GM12878 (cell line): ENCODE results near the gene SCYL3. TPM values are rescaled to one million over a fixed set of nuclear protein-coding genes. Genes with fewer than 3 reads are reported as not detected.
A peak's percentile ranks its signal among the peaks of the same experiment; 100 is the strongest.

Source experiments
- ATAC-seq: fragments of 200-7000 bp; cut with Tn5 transposase; 3 replicates; pipeline ENCODE4 v1.9.1; 2020; ENCODE audit warnings: mild to moderate bottlenecking, moderate library complexity
- BruUV-seq: library from RNA; stranded (reverse); fragments of 400-500 nt; replicated peaks from 2 replicates; lab custom pipeline; 2021; lab: Mats Ljungman, UMichigan
- CTCF ChIA-PET: fragments of 300-600 bp; sonication (Branson Sonifier 250); formaldehyde crosslinking; extraction: SDS; loops from one replicate; lab custom pipeline; 2021; ENCODE audit warnings: inconsistent platforms; lab: Yijun Ruan, JAX
- POLR2A ChIA-PET: fragments of 350-600 bp; formaldehyde crosslinking; extraction: SDS; loops from one replicate; lab custom pipeline; 2021; ENCODE audit warnings: inconsistent platforms; lab: Charles Lee
- RAD21 ChIA-PET: fragments of 300-600 bp; sonication (Branson Sonifier 250); formaldehyde crosslinking; loops from one replicate; lab custom pipeline; 2023; ENCODE audit warnings: antibody characterized with exemption; ENCODE audit not compliant: unreplicated experiment; lab: Charles Lee
- SMC1A ChIA-PET: fragments of 300-600 bp; sonication (Branson Sonifier 250); formaldehyde crosslinking; loops from one replicate; lab custom pipeline; 2023; ENCODE audit not compliant: unreplicated experiment, uncharacterized antibody; lab: Charles Lee
- DNase-seq: peaks from one replicate; pipeline ENCODE4 v3.0.0-alpha.2; 2011; ENCODE audit warnings: low read depth, low spot score
- FAIRE-seq: peaks from 3 replicates; lab custom pipeline; 2011; peaks lifted over from hg19 to GRCh38; lab: Jason Lieb, UNC
- H2AFZ ChIP-seq: 2 replicates; pipeline ENCODE4 v1.6.0; 2011; ENCODE audit warnings: low read depth, low read length, control low read depth; ENCODE audit not compliant: control insufficient read depth
- H3K27ac ChIP-seq: 2 replicates; pipeline ENCODE4 v1.5.1; 2011; ENCODE audit warnings: control low read depth; ENCODE audit not compliant: control insufficient read depth, insufficient read depth
- H3K27me3 ChIP-seq, 2 experiments: replicated peaks in 1 of 2; 2 replicates each; pipeline versions ENCODE4 v1.6.0 to v1.6.1; 2011; ENCODE audit warnings: low read length in 1 of 2; ENCODE audit not compliant: control insufficient read depth in 2 of 2, insufficient read depth in 2 of 2
- H3K36me3 ChIP-seq, 2 experiments: 2 replicates each; pipeline ENCODE4 v1.5.1; 2011; ENCODE audit warnings: low read length in 1 of 2; ENCODE audit not compliant: control insufficient read depth in 2 of 2, insufficient read depth in 2 of 2
- H3K4me1 ChIP-seq: 2 replicates; pipeline ENCODE4 v1.6.1; 2011; ENCODE audit warnings: mild to moderate bottlenecking, low read length, moderate library complexity, mixed read lengths; ENCODE audit not compliant: control insufficient read depth, insufficient read depth
- H3K4me2 ChIP-seq: 2 replicates; pipeline ENCODE4 v1.6.0; 2011; ENCODE audit warnings: control low read depth; ENCODE audit not compliant: control insufficient read depth, insufficient read depth
- H3K4me3 ChIP-seq: fragments of 200-600 bp; sonication (generic); 2 replicates; pipeline ENCODE4 v1.5.1; 2016
- H3K79me2 ChIP-seq: 2 replicates; pipeline ENCODE4 v1.6.0; 2011; ENCODE audit warnings: low read length; ENCODE audit not compliant: control insufficient read depth, insufficient read depth
- H3K9ac ChIP-seq: 2 replicates; pipeline ENCODE4 v1.8.0; 2011; ENCODE audit warnings: low read length, control low read depth, mixed read lengths; ENCODE audit not compliant: control insufficient read depth, insufficient read depth
- H3K9me3 ChIP-seq: replicated peaks from 3 replicates; pipeline ENCODE4 v1.5.1; 2011; ENCODE audit warnings: mild to moderate bottlenecking, low read length; ENCODE audit not compliant: control insufficient read depth, insufficient read depth
- H4K20me1 ChIP-seq: 2 replicates; pipeline ENCODE4 v1.6.0; 2011; ENCODE audit not compliant: control insufficient read depth, insufficient read depth
- BCL11A ChIP-seq: IDR thresholded peaks from 2 replicates; pipeline ENCODE4 v1.6.1; 2011; ENCODE audit warnings: low read depth, low read length
- CHD4 ChIP-seq: fragments of 200-600 bp; sonication (generic); IDR thresholded peaks from 2 replicates; pipeline ENCODE4 v1.6.1; 2016; ENCODE audit warnings: mild to moderate bottlenecking
- CREM ChIP-seq: IDR thresholded peaks from 2 replicates; pipeline ENCODE4 v1.6.1; 2014; ENCODE audit warnings: antibody characterized with exemption, low read depth
- FOXK2 ChIP-seq: fragments of 450-650 bp; IDR thresholded peaks from 2 replicates; pipeline ENCODE4 v1.6.1; 2017; ENCODE audit warnings: mild to moderate bottlenecking, moderate library complexity
- MEF2B ChIP-seq: fragments of 450-650 bp; IDR thresholded peaks from 2 replicates; pipeline ENCODE4 v1.6.1; 2018; ENCODE audit warnings: mild to moderate bottlenecking, moderate library complexity; ENCODE audit not compliant: partially characterized antibody, poor library complexity, severe bottlenecking
- MYC ChIP-seq: IDR thresholded peaks from 2 replicates; pipeline ENCODE4 v1.6.1; 2011; ENCODE audit warnings: mild to moderate bottlenecking, low read length, moderate library complexity, inconsistent platforms; ENCODE audit not compliant: insufficient read depth, insufficient replicate concordance, insufficient read length, severe bottlenecking
- NR2C2 ChIP-seq: IDR thresholded peaks from 2 replicates; pipeline ENCODE4 v1.6.1; 2011; ENCODE audit warnings: borderline replicate concordance, low read depth; ENCODE audit not compliant: control insufficient read depth, insufficient read length
- PAX5 ChIP-seq: IDR thresholded peaks from 2 replicates; pipeline ENCODE4 v1.6.1; 2011; ENCODE audit warnings: low read depth, low read length, borderline replicate concordance
- PML ChIP-seq: IDR thresholded peaks from 2 replicates; pipeline ENCODE4 v1.6.1; 2012; ENCODE audit warnings: low read length, inconsistent platforms
- RAD21 ChIP-seq: IDR thresholded peaks from 2 replicates; pipeline ENCODE4 v1.6.1; 2011; ENCODE audit warnings: mild to moderate bottlenecking, low read depth, low read length, moderate library complexity; ENCODE audit not compliant: insufficient read depth
- SMAD1 ChIP-seq: fragments of 450-650 bp; IDR thresholded peaks from 2 replicates; pipeline ENCODE4 v1.6.1; 2018; ENCODE audit warnings: mild to moderate bottlenecking, low read depth; ENCODE audit not compliant: partially characterized antibody
- SPI1 ChIP-seq: IDR thresholded peaks from 2 replicates; pipeline ENCODE4 v1.6.1; 2011; ENCODE audit warnings: low read depth, mild to moderate bottlenecking, low read length, moderate library complexity, borderline replicate concordance; ENCODE audit not compliant: insufficient read depth
- STAT1 ChIP-seq: fragments of 450-650 bp; conservative IDR thresholded peaks from 2 replicates; pipeline ENCODE4 v1.6.1; 2014; ENCODE audit warnings: antibody characterized with exemption, mild to moderate bottlenecking
- SUZ12 ChIP-seq: fragments of 200-600 bp; sonication (generic); IDR thresholded peaks from one replicate; pipeline ENCODE4 v1.6.1; 2018; ENCODE audit warnings: antibody characterized with exemption, mild to moderate bottlenecking; ENCODE audit not compliant: unreplicated experiment
- YY1 ChIP-seq: IDR thresholded peaks from 2 replicates; pipeline ENCODE4 v1.6.1; 2011; ENCODE audit warnings: low read depth, mild to moderate bottlenecking, low read length
- WGBS: methylation state at CpG from one replicate; pipeline ENCODE4 v1.1.6; 2016; ENCODE audit warnings: low lambda C conversion rate; ENCODE audit not compliant: insufficient replicate concordance, insufficient coverage; ENCODE audit errors: missing lambda C conversion rate; 5-methylcytosine and 5-hydroxymethylcytosine counted together
- in situ Hi-C: fragments of 300-500 bp; cut with MboI; formaldehyde crosslinking; loops from 9 replicates; pipeline ENCODE4 v1.14.3; 2018; ENCODE audit warnings: mixed read lengths
- intact Hi-C: fragments of 100-400 bp; cut with micrococcal nuclease; formaldehyde crosslinking; loops from one replicate; pipeline ENCODE4 v1.14.2; 2022; ENCODE audit not compliant: unreplicated experiment
- polyA plus RNA-seq, 11 experiments: library from polyadenylated mRNA; depleted of rRNA in 4 of 11; unstranded in 6 of 11; stranded (reverse) in 5 of 11; fragments of >200 nt; fragmentation: Nextera tagmentation in 4 of 11; fragmentation: Illumina TruSeq in 1 of 11; extraction: Ambion mirVana in 4 of 11; extraction: Trizol in 1 of 11; gene quantifications; 1 replicate in 1 of 11; 2 replicates in 10 of 11; pipeline versions ENCODE4 v1.2.1 to v1.2.3, GENCODE V29; 2011 to 2016; ENCODE audit warnings: inconsistent platforms in 2 of 11, missing spikeins in 2 of 11, low read depth in 1 of 11
- total RNA-seq, 4 experiments: library from RNA; depleted of rRNA in 3 of 4; stranded (reverse); fragments of >200 nt in 3 of 4; fragmentation: Illumina TruSeq in 1 of 4; extraction: Trizol in 1 of 4; gene quantifications; 2 replicates each; pipeline versions ENCODE4 v1.2.1 to v1.2.3, GENCODE V29; 2013 to 2021
- TF ChIP-seq, protein P1 (sequence below): IDR thresholded peaks from 2 replicates; pipeline ENCODE4 v1.6.1; 2012; ENCODE audit warnings: low read depth, low read length, improper control_type of control experiment

Gene SCYL3
- total and polyA plus RNA-seq, 10 of the 15 experiments (the other 5 are each of a cell fraction or from before 2014, with no cell fraction given) = 4.3 to 14.3 (median 10.3) TPM

- DNase-seq (no peak), ATAC-seq (peak; percentile 69)
- no peak overlapping the region; the same call in 1 of the 2 replicates for H2AFZ ChIP-seq
These were observed 14.5 kb downstream of the SCYL3 start for GRCh38 chr1:169879034-169879840.

DNA sequence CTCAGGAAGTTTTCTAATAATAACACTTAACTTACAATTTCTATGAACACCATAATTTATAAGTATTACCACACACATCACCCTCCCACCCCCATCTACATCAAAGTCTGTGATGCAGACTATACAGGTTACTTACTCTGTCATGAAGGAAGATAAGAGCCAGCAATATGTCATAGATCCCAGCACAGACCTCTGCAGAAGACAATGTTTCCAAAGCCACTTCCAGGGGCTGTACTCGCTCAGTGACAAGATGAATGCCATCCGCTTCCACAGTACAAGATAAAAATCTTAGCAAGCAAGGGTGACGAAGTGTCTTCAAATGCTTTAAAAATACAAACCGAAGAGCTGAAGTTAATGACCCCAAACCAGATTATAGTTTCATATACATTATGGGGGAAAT is 15.2 kb downstream of the SCYL3 start:
- H3K79me2 ChIP-seq = no peaks in the 10 kb centered on the region; the same call in 1 of the 2 replicates
- H3K9ac ChIP-seq = no peak overlapping the region
- no peak overlapping the region for H2AFZ ChIP-seq
- FAIRE-seq = no peak
- H3K9me3 ChIP-seq = no peaks in the 10 kb centered on the region; the same call in 2 of the 3 replicates
- H3K4me2 ChIP-seq = no peak overlapping the region
- no peak overlapping the region for H3K4me3 ChIP-seq
- ATAC-seq = no peak
- H3K27ac ChIP-seq = no peak overlapping the region
- ChIA-PET POLR2A (interaction anchor here (1.8 to 2.6 kb wide), 3 partner anchors 10 to 16 kb away, joined by 7 to 12 read pairs (median 9); partner anchors contain the start of gene SCYL3), SMC1A (interaction anchor here (0.9 to 2.4 kb wide), 8 partner anchors 10 to 1003 kb away, joined by 3 to 17 read pairs (median 4); partner anchors contain the start of gene SCYL3), RAD21 (interaction anchor here (1.0 to 1.5 kb wide), 5 partner anchors 11 to 37 kb away, joined by 3 to 5 read pairs (median 4); no protein-coding TSS in a partner anchor), CTCF (interaction anchor here (0.9 to 1.5 kb wide), 3 partner anchors 39 to 81 kb away, joined by 3 read pairs; no protein-coding TSS in a partner anchor)
- intact Hi-C loops = no loop called here
- no TSS peak for BruUV-seq
- H3K36me3 ChIP-seq = peaks cover 7 to 37% of the 10 kb centered on the region in 2 experiments
- WGBS = 99% methylated on average over 4 of the region's 4 CpGs
- peaks cover 5% of the 10 kb centered on the region for H3K4me1 ChIP-seq
- H3K27me3 ChIP-seq = no peaks in the 10 kb centered on the region
- H4K20me1 ChIP-seq = no peaks in the 10 kb centered on the region
- in situ Hi-C loops = no loop called here
- DNase-seq = no peak
- TF ChIP-seq SMAD1 (no peak), FOXK2 (no peak), CREM (no peak), MYC (no peak), CHD4 (no peak), RAD21 (no peak), PAX5 (no peak), SUZ12 (no peak), STAT1 (no peak), NR2C2 (no peak), MEF2B (no peak)
- TF ChIP-seq, protein P1, sequence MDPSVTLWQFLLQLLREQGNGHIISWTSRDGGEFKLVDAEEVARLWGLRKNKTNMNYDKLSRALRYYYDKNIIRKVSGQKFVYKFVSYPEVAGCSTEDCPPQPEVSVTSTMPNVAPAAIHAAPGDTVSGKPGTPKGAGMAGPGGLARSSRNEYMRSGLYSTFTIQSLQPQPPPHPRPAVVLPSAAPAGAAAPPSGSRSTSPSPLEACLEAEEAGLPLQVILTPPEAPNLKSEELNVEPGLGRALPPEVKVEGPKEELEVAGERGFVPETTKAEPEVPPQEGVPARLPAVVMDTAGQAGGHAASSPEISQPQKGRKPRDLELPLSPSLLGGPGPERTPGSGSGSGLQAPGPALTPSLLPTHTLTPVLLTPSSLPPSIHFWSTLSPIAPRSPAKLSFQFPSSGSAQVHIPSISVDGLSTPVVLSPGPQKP = no peak

More at GRCh38 chr1:169879034-169879840, 14.5 kb downstream of the SCYL3 start:
- intact Hi-C loops (no loop called here), in situ Hi-C loops (no loop called here)
- H3K27me3 ChIP-seq = no peaks in the 10 kb centered on the region
- ChIA-PET RAD21 (interaction anchor here (1.0 to 1.5 kb wide), 6 partner anchors 10 to 36 kb away, joined by 3 to 5 read pairs (median 4); no protein-coding TSS in a partner anchor), POLR2A (interaction anchor here (1.4 to 2.6 kb wide), 4 partner anchors 9 to 15 kb away, joined by 3 to 12 read pairs (median 8); partner anchors contain the start of gene SCYL3), CTCF (interaction anchor here (0.6 to 1.5 kb wide), 4 partner anchors 38 to 82 kb away, joined by 3 read pairs; no protein-coding TSS in a partner anchor), SMC1A (interaction anchor here (0.8 to 2.4 kb wide), 10 partner anchors 10 to 1002 kb away, joined by 3 to 17 read pairs (median 4); partner anchors contain the start of gene SCYL3)
- no peaks in the 10 kb centered on the region; the same call in 2 of the 3 replicates for H3K9me3 ChIP-seq
- FAIRE-seq = peak; percentile 7
- peak overlapping the region; percentile 45 for H3K27ac ChIP-seq
- no peaks in the 10 kb centered on the region for H4K20me1 ChIP-seq
- no TSS peak for BruUV-seq
- H3K4me2 ChIP-seq = peak overlapping the region; percentile 27; the same call in 1 of the 2 replicates
- H3K79me2 ChIP-seq = no peaks in the 10 kb centered on the region; the same call in 1 of the 2 replicates
- peaks cover 5% of the 10 kb centered on the region for H3K4me1 ChIP-seq
- TF ChIP-seq PML (no peak), BCL11A (no peak), SPI1 (no peak), YY1 (no peak)
- 26% methylated on average over 4 of the region's 4 CpGs for WGBS
- H3K36me3 ChIP-seq = peaks cover 7 to 31% of the 10 kb centered on the region in 2 experiments
- no peak overlapping the region for H3K4me3 ChIP-seq
- H3K9ac ChIP-seq = no peak overlapping the region
